Thyroid gland (tissue), 4 donors: ENCODE data around the gene ELFN2. TPM values are rescaled to one million over a fixed set of nuclear protein-coding genes. Genes with fewer than 3 reads are reported as not detected.
"Not testable (repeated sequence)": the region's sequence is repeated elsewhere in the genome, so short reads cannot be mapped to it uniquely, and the experiment has no call there.

Source experiments
- DNase-seq, 2 donors: peaks; one replicate each; pipeline ENCODE4 v3.0.0-alpha.2; 2019
- H3K27ac ChIP-seq, 3 donors: fragments of 200-600 bp; sonication (generic); 1 replicate in 2 of 3; 2 replicates in 1 of 3; pipeline ENCODE4 v1.5.1; 2016 to 2019; ENCODE audit warnings: mild to moderate bottlenecking in 1 of 3, moderate library complexity in 1 of 3
- H3K27me3 ChIP-seq: fragments of 200-600 bp; sonication (generic); one replicate; pipeline ENCODE4 v1.5.1; 2019
- H3K36me3 ChIP-seq, 2 donors: fragments of 200-600 bp; sonication (generic); one replicate each; pipeline ENCODE4 v1.5.1; 2016 to 2019
- H3K4me1 ChIP-seq, 2 donors: fragments of 200-600 bp; sonication (generic); one replicate each; pipeline ENCODE4 v1.5.1; 2017 to 2019
- H3K4me3 ChIP-seq, 3 donors: fragments of 200-600 bp; sonication (generic); replicated peaks in 1 of 3; 1 replicate in 2 of 3; 2 replicates in 1 of 3; pipeline ENCODE4 v1.5.1; 2016; ENCODE audit warnings: mild to moderate bottlenecking in 1 of 3
- H3K9me3 ChIP-seq: fragments of 200-600 bp; sonication (generic); one replicate; pipeline ENCODE4 v1.5.1; 2017
- POLR2A ChIP-seq, 2 donors: fragments of 450-650 bp; IDR thresholded peaks; one replicate each; pipeline ENCODE4 v1.6.1; 2017; ENCODE audit warnings: antibody characterized with exemption in 2 of 2, mild to moderate bottlenecking in 2 of 2, moderate library complexity in 1 of 2
- WGBS, 2 donors: methylation state at CpG; one replicate each; pipeline ENCODE4 v1.1.5; 2017; 5-methylcytosine and 5-hydroxymethylcytosine counted together
- intact Hi-C: fragments of 100-400 bp; cut with DNase I; formaldehyde crosslinking; loops from one replicate; pipeline ENCODE4 v1.15.1; 2023
- total RNA-seq, 4 donors: library from RNA; depleted of rRNA; stranded (reverse); fragments of >200 nt; gene quantifications; one replicate each; pipeline ENCODE4 v1.2.3, GENCODE V29; 2016
- TF ChIP-seq, protein P1 (sequence below), 6 experiments: fragments of 200-600 bp in 3 of 6; fragments of 450-650 bp in 3 of 6; sonication (generic) in 3 of 6; IDR thresholded peaks; one replicate each; pipeline ENCODE4 v1.5.1; 2016 to 2019; ENCODE audit warnings: antibody characterized with exemption in 6 of 6, mild to moderate bottlenecking in 2 of 6, inconsistent platforms in 1 of 6, moderate library complexity in 1 of 6

ELFN2 gene
- total RNA-seq, 4 donors from 2014 or later, result 0.05 TPM; not detected in 3

DNA sequence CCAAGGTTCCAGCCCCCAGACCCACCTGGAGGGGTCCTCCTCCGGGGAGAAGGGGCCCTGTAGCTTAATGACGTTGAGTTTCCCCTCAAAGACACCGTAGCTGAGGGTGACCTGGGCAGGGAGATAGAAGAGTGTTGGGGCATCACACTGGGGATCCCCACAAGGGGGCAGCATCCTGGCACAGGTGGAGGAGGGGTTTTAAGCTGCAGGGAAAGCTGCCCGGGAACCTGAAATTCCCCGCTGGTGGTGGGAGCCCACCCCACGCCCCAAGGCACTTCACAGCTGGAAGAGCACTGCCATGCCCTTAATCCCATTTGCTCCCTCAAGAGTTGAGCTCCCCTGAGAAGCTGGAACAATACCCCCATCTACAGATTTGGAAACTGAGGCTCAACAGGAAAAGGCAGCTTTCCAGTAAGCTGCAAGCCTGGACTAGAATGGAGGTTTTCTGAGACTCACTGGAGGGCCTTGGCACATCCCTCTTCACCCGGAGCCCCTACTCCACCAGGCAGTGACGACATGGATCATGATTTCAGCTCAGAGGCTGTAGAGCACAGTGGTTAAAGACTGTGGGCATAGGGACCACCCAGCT, 45.2 kb upstream of the ELFN2 start:
- no peak for DNase-seq
- WGBS, 2 donors, result 9% methylated on average over 8 of the region's 8 CpGs; no CpG with 5 or more reads in 1 of the 2 donors
- Histone ChIP-seq H3K27ac (no peak overlapping the region), H3K9me3 (no peaks in the 10 kb centered on the region), H3K4me1 (no peaks in the 10 kb centered on the region), H3K4me3 (no peak overlapping the region), H3K27me3 (no peaks in the 10 kb centered on the region), H3K36me3 (no peaks in the 10 kb centered on the region)
- intact Hi-C loops, result no loop called here
- TF ChIP-seq, protein P1, sequence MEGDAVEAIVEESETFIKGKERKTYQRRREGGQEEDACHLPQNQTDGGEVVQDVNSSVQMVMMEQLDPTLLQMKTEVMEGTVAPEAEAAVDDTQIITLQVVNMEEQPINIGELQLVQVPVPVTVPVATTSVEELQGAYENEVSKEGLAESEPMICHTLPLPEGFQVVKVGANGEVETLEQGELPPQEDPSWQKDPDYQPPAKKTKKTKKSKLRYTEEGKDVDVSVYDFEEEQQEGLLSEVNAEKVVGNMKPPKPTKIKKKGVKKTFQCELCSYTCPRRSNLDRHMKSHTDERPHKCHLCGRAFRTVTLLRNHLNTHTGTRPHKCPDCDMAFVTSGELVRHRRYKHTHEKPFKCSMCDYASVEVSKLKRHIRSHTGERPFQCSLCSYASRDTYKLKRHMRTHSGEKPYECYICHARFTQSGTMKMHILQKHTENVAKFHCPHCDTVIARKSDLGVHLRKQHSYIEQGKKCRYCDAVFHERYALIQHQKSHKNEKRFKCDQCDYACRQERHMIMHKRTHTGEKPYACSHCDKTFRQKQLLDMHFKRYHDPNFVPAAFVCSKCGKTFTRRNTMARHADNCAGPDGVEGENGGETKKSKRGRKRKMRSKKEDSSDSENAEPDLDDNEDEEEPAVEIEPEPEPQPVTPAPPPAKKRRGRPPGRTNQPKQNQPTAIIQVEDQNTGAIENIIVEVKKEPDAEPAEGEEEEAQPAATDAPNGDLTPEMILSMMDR (IDR thresholded peaks at IDR 0.05), result peak in 1 of 6 experiments; percentile 32
- no peak for TF ChIP-seq POLR2A (IDR thresholded peaks at IDR 0.05)

DNA sequence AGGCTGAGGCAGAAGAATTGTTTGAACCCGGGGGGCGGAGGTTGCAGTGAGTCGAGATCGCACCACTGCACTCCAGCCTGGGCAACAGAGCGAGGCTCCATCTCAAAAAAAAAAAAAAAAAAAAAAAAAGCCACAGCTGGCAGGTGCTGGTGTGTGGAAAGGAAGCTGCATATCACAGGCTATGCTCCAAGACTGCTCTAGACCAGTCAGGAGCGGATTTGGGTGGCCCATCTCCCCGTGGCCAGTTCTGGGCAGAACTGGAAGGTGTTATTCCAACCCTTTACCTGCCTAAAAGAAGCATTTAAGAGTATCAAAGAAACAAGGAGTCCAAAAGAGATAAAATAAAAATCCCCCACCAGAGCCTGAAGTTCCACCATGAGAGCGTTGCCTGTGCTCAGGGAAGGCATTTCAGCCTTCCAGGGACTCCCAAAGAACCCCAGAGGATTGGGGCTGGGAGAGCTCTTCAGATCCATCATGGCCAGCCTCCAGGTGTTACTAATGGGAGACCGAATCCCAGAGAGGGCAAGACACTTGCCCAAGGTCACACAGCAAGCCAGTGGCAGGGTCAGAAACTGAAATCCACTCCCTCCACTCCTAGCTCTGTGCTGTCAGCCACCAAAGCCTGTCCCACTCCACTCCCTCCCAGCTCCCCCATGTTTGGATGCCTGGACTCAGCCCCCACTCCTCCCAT, 44.6 kb upstream of the ELFN2 start:
- no peak overlapping the region for H3K27ac ChIP-seq
- intact Hi-C loops, result no loop called here
- 87 to 91% methylated on average over 9 of the region's 9 CpGs for WGBS, 2 donors
- no peaks in the 10 kb centered on the region for H3K9me3 ChIP-seq
- no peaks in the 10 kb centered on the region for H3K27me3 ChIP-seq
- H3K4me1 ChIP-seq, result no peaks in the 10 kb centered on the region
- TF ChIP-seq POLR2A (IDR thresholded peaks at IDR 0.05), result no peak
- TF ChIP-seq, protein P1 (IDR thresholded peaks at IDR 0.05), result no peak
- H3K36me3 ChIP-seq, result no peaks in the 10 kb centered on the region
- H3K4me3 ChIP-seq, result no peak overlapping the region
- DNase-seq, result no peak

- no peak for DNase-seq
- Histone ChIP-seq H3K36me3 (no peaks in the 10 kb centered on the region), H3K27ac (no peak overlapping the region), H3K27me3 (no peaks in the 10 kb centered on the region), H3K4me1 (no peaks in the 10 kb centered on the region), H3K9me3 (no peaks in the 10 kb centered on the region), H3K4me3 (no peak overlapping the region)
- no peak for TF ChIP-seq POLR2A (IDR thresholded peaks at IDR 0.05)
- TF ChIP-seq, protein P1 (IDR thresholded peaks at IDR 0.05), result no peak
- intact Hi-C loops, result no loop called here
- 79 to 84% methylated on average over 5 of the region's 5 CpGs for WGBS, 2 donors
These were observed 42.8 kb upstream of the ELFN2 start for GRCh38 chr22:37470087-37470445.

DNA sequence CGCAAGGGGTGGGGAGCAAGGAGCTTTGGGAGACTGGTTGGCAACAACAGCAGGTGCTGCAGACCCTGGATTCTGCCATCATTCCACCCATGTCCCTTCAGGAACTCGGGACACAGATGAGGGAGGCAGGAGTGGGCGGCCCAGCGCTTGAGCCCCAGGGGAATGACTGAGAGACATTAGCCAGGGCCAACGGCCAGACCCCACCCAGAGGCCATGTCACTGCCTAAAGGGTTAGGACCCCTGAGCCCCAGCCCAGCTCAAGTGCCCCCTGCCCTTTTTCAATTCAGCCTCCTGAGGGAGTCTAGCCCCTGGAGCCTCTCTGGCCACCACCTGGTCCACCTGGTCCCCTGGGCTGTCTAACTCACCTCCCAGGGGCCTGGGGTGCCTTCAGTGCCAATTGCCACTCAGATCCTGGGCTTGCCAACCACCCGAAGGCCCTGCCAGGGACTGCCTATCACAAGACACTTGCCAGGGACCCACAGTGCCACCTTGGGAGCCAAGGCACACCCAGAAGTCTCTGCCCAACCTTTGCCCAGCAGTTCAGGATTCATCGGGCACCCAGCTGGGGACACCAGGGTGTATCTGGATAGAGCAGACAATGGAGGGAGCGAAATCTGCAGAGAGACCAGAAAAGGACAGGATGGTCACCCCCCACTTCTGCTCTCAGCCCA, 42.3 kb upstream of the ELFN2 start:
- WGBS, 2 donors, result 79 to 80% methylated on average over 4 of the region's 8 CpGs
- TF ChIP-seq, protein P1 (IDR thresholded peaks at IDR 0.05), result no peak
- no peak for TF ChIP-seq POLR2A (IDR thresholded peaks at IDR 0.05)
- Histone ChIP-seq H3K4me1 (no peaks in the 10 kb centered on the region), H3K4me3 (no peak overlapping the region), H3K27me3 (no peaks in the 10 kb centered on the region), H3K27ac (no peak overlapping the region), H3K36me3 (no peaks in the 10 kb centered on the region), H3K9me3 (no peaks in the 10 kb centered on the region)
- no peak for DNase-seq
- intact Hi-C loops, result no loop called here

DNA sequence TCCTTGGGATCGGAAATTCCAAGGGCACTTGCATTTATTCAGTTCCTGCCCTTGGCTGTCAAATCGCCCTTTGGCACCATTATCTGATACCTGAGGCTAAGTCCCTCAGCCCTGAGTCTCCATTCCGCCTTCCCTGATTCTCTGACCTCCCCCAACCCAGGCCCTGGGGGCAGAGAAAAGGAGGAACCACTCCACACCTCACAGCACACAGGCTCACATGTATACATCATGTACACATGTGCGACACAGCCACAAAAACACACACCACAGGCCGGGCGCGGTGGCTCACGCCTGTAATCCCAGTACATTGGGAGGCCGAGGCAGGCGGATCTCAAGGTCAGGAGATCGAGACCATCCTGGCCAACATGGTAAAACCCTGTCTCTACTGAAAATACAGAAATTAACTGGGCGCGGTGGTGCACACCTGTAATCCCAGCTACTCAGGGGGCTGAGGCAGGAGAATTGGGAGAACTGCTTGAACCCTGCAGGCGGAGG, 41.0 kb upstream of the ELFN2 start:
- DNase-seq, H3K36me3 ChIP-seq, H3K27me3 ChIP-seq, intact Hi-C loops, H3K27ac ChIP-seq, H3K4me3 ChIP-seq, H3K9me3 ChIP-seq, H3K4me1 ChIP-seq: not testable (repeated sequence)
- WGBS, 2 donors, result 88 to 91% methylated on average over 14 of the region's 14 CpGs
